Middle frontal gyrus (tissue), 1 donor: Measurements from ENCODE around the gene TMEM270.
"Not testable (repeated sequence)": the region's sequence is repeated elsewhere in the genome, so short reads cannot be mapped to it uniquely, and the experiment has no call there.

ENCODE experiments used
- DNase-seq: peaks from one replicate; pipeline ENCODE4 v3.0.0-alpha.2; 2015; ENCODE audit warnings: low spot score; ENCODE audit errors: extremely low spot score

TMEM270 gene, protein sequence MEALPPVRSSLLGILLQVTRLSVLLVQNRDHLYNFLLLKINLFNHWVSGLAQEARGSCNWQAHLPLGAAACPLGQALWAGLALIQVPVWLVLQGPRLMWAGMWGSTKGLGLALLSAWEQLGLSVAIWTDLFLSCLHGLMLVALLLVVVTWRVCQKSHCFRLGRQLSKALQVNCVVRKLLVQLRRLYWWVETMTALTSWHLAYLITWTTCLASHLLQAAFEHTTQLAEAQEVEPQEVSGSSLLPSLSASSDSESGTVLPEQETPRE

DNA sequence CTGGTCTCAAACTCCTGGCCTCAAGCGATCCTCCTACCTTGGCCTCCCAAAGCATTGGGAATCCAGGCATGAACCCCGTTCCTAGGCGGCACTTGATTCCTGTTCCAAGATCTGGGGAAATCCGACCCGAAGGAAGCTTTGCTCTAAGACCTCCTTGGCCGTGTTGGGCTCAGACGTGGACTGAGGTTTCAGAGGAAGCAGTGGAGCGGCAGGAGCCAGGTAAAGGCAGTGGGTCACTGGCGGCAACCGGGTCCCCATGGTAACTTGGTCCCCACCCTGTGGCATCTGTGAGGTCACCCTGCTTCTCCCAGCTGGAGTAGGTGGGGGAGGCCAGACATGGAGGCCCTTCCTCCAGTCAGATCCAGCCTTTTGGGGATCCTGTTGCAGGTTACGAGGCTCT lies at the start of gene TMEM270:
TMEM270 (plus strand) TSS at position 301 of the 400 bp plus-strand sequence; CDS start at position 337, 36 bp downstream.
- DNase-seq = no peak

DNA sequence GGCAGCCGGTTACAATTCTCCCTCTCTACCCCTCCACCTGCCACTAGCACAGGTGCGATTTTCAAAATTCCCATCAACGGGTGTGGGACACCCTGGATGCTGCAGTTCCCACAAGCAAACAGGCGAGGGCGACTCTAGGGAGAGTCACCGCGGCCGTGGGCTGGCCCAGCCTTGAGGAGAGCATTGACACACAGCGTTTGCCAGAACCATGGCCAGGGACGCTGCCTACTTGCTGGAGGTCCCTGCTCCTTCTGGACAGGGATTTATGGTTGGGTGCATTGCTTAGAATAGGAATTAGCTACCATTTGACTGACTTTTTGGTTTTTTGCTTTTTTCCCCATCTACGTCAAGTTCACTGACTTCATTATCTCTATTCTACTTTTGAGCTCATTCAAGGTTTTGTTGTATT lies 49.2 kb upstream of the TMEM270 start:
- no peak for DNase-seq

DNA sequence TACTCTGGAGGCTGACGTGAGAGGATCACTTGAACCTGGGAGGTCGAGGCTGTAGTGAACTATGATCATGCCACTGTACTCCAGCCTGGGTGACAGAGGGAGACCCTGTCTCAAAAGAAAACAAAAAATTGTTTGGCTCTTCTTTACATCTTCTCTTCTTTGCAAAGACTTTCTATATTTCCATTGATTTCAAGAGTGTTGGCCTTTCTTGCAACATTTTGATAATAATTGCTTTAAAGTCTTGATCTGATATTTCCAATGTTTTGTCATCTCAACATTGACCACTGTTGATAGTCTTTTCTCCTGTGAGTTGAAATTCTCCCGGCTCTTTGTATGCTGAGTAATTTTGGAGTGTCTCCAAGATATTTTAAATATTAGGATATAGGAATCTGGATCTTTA lies 48.0 kb upstream of the TMEM270 start:
- no peak for DNase-seq

DNA sequence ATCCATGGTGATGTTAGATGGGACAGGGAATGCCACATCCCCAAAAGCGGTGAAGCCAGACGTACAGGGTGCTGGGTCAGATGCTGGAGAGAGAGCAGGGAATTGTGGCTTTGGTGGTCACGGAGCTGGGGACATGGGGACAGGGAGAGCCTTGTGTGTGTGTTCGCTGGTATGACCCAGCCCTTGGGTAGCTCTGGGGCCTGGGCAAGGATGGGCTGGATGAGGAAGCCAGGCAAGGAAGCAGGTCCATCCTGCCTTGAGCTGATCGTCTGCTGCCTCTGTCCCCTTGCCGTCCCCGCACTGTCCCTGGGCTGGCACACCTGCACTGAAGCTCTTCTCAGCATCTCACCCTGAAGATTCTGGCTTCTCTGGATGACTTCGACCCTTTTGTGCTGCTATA lies 45.5 kb upstream of the TMEM270 start:
- no peak for DNase-seq

DNA sequence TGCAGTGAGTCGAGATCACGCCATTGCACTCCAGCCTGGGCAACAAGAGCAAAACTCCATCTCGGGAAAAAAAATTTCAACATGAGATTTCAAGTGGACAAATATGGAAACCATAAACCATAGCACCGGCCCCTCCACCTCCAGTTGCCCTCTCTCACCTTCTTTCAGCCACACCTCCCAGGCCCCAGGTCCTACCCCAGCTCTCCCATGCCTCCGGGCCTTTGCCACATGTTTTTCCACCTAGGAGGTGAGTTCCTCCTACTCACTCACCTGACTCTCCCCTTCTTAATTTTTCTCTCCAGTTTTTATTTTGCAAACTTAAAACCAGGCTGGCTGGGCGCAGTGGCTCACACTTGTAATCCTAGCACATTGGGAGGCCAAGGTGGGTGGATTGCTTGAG lies 43.8 kb upstream of the TMEM270 start:
- no peak for DNase-seq

DNA sequence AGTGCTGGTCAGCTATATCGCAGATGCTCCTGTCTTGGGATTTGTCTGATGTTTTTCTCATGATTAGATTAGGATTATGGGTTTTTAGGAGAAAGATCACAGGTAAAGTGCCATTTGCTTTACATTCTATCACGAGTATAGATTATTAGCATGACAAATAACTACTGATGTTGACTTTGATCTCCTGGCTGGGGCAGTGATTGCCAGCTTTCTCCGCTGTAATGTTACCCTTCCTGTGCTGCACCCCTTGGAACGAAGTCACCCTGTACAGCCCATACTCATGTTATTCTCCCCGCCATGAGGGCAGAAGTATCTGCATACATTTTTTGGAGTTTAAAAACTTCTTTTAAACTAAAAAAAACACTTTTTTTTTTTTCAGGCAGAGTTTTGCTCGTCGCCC lies 40.9 kb upstream of the TMEM270 start:
- no peak for DNase-seq

DNA sequence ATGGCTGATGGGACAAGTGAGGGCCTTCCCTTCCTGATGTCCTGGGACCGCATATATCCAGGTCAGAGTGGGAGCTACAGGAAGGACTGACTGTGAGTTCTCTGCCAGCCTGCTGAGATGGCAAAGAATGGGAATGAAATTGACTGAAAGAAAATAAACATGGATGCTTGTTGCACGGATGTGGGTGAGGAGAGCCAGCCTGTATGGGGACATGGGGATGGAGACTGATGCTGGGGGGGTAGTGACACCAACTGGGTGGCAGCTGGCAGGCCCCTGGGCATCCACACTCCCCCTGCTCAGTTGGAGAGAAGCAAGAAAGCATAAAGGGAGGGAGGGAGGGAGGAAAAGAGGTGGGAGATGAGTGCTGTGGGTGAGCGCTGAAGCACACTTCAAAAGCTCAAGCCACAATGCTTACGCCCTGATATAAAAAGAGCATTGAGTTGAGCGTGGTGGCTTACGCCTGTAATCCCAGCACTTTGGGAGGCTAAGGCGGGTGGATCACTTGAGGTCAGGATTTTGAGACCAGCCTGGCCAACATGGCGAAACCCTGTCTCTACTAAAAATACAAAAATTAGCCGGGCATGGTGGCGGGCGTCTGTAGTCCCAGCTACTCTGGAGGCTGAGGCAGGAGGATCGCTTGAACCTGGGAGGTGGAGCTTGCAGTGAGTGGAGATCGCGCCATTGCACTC lies 39.2 kb upstream of the TMEM270 start:
- DNase-seq = not testable (repeated sequence)

DNA sequence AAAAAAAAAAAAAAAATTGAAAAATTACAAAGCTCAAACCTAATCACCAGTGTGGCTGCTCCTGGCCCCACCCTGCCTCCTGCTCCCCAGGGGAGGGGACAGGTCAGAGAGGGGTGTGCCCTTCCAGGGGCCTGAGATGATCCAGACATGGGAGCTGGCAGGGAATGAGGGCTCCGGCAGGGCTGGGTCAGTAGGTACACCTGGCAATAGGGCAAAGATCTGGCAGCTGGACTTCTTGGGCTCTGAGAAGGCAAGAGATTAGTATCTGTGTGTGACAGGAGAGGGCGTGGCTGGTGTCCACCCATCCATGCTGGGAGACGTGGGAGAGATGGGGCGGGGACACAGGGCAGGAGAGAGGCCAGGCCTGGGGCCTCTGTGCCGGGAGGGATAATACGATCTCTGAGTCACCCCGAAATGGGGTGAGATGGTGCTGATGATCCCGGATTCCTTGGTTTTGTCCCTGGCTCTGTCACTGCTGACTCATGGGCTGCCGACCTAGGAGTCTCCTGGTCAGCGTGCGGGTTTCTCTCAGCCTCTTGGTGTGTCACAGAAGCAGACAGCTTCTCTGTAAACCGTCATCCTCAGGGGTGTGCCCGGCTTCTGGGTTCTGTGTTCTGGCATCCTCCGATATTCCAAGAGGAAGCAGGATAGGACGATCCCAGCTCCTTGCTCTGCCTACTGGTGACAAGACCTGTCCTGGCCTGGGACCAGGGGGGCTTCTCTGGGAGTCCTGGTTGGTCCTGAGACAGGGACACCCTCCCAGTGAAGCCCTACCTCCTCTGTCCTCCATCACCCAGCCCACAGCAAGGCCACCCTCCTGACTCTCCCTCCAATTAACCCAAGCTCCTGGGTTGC lies 38.4 kb upstream of the TMEM270 start:
- no peak for DNase-seq

DNA sequence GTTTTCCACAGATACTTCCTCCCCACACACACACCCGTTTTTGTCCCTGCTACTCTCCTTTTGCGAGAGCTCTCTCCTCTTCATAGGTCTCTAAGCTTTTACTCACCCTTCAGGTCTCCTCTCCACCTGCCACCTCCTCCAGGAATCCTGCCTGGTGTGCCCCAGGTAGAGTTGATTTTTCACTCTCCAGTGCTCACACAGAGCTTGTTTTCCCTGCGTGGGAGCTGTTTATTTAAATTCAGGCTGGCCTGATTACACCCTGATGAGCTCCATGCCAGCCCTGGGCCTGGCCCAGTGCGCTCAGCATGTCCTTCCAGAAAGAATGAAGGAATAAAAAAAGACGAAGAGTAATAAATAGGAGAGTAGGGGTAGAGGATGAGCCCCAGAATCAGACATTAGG lies 37.7 kb upstream of the TMEM270 start:
- DNase-seq = no peak

DNA sequence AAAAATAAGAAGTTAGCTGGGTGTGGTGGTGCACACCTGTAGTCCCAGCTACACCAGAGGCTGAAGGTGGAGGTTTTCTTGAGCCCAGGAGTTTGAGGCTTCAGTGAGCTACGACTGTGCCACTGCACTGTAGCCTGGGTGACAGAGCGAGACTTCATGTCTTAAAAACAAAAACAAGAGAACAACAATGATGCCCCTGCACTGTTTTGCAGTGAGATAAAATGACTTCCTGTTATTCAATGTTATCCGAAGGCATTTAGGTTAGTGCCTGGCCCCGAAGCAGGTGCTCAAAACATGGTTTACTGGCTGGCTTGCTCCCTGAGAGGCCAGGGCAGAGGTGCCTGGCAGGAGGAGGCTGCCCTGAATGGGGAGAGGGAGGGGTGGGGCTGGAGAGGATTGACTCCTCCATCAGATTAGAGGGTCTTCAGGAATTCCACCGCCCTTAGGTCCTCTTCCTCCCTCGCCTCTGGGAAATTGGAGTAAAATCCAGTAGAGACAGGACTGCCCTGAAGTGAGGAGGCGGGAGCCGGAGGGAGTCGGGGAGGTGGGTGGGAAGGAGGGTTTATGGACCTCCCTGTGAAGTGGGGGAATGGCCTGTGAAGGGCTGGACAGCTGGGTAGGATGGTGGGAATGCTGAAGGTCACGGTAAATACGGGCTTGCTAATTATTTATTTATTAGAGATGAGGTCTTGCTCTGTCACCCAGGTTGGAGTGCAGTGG lies 36.9 kb upstream of the TMEM270 start:
- no peak for DNase-seq

DNA sequence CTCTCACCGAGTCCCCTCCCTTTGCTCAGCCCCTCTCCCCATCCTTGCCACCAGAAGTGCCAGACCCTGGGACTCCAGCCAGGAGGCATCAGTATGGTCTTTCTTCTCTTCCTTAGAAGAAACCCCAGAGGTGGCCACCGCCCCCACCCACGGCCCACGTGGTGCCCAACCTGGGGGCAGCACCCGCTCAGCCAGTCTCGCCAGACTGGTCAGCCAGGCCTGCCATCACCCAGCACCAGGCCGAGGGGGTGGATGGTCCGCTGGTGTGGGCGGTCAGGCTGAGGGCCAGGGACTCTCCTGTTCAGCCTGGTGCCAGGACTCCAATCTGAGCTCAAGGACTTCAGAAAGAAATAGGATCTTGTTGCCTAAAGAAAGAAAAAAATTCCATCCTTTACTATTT lies 36.0 kb upstream of the TMEM270 start:
- no peak for DNase-seq

DNA sequence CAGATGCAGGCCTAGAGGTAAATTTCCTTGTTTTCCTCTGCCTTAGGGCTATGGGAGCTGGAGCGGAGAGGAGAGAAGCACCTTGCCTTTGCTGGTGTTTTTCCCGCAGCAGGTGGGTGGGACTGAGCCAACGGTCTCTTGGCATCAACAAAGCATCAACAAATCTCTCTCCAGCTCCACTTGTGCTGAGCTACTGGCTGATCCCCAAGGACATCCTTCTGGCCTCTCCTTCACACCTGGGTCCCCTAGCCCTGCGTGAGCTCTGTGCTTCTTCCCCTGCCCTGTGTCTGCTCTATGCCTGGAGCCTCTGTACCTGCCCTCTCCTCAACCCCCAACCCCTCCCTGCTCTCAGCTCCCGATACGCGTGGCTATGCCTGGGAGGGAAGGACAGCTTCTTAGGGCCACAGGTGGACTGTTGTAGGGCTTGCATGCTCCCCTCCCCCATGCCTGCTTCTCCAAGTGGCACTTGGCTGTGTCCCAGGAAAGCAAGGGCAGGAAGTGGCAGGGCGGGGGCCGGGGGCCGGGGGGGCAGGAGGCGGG lies 33.3 kb upstream of the TMEM270 start:
- no peak for DNase-seq

DNA sequence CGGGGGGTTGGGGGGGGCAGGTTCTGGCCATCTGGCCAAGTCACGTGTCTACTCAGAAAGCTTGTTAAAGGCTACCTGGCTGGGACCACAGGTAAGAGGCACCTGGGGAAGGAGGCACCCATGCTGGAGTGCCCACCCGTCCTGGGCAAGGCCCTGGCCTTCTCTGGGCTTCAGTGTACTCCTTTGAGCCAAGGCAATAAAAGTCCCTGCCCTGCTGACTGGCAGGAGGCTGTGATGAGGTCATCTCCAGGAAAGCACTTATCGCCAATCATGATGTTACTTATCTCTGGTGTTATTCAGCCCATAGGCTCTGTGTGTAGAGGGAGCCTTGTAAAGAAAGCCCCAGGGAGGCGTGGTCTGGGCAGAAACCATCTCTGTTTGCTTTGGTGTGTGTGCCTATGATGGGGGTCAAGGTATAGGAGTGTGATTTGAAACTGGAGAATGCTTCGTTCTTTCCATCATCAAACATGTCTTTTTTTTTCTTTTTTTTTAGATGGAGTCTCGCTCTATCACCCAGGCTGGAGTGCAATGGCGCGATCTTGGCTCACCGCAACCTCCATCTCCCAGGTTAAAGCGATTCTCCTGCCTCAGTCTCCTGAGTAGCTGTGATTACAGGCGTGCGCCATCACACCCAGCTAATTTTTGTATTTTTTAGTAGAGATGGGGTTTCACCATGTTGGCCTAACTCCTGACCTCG lies 32.7 kb upstream of the TMEM270 start:
- DNase-seq = no peak

DNA sequence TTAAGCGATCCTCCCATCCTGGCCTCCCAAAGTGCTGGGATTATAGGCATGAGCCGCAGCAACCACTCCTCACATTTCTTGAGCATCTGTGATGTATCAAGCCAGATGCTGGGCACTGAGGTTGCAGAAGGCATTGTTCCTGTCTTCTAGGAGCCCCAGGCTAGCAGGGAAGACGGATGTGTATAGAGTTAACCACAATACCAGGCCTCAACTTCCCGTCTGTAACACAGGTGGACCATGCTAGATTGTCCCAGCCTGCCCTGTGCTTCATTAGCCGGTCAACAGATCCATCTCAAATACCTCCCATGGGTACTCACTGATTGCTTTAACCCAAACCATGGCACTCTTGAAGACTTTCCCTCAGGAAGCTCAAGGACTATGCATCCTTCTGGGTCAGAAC lies 32.0 kb upstream of the TMEM270 start:
- no peak for DNase-seq

DNA sequence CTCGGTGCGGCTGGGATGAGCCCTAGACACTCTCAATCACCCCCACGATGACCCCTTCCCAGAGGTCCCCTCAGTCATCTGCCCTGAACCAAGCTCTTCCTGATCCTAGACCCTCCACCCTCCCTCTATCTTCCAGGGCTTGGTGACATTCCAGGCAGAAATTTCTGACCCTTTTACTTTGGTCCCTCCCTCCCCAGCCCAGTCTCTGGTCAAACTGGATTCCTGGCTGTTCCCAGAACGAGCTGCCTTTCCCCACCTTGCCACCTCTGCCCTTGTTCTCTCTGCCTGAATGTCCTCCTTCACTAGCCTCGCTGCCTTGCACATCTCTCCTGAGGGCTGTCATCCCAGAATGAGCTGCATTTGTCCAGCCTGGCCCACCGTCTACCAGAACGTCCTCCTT lies 31.5 kb upstream of the TMEM270 start:
- no peak for DNase-seq

DNA sequence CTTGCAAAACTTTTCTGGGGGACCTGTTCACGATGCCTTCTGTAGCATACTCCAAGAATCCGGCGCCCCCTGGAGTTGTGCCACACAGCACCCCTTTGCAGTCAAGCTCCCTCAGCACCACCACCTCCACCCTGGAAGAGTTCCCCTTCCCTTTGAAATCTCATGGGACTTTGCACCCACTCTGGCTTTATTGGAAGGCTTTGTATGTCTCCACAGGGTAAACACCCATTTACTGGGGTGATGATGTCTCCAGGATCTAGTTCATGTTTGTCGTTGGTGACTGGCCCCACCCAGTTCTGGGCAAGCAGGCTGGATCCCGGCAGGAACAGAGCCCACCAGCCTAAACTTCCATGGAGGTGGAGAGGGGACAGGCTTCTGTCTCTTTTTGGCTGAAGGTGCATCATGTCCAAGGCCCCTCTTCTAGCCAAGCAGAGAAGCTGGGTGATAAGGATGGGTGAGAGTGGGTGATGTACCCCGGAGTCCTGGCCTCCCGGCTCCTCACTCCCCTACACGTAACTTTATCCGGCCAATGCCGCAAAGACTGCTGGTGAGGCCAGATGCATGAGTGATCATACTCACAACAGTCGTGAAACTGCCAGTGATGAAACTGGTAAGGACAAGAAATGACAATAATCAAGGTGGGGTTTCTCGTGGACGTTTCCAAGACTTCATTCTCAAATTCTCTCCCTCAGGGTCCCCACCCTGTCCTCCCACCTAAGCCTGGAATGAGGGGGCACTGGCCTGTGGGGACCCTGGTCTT lies 30.9 kb upstream of the TMEM270 start:
- DNase-seq = no peak

DNA sequence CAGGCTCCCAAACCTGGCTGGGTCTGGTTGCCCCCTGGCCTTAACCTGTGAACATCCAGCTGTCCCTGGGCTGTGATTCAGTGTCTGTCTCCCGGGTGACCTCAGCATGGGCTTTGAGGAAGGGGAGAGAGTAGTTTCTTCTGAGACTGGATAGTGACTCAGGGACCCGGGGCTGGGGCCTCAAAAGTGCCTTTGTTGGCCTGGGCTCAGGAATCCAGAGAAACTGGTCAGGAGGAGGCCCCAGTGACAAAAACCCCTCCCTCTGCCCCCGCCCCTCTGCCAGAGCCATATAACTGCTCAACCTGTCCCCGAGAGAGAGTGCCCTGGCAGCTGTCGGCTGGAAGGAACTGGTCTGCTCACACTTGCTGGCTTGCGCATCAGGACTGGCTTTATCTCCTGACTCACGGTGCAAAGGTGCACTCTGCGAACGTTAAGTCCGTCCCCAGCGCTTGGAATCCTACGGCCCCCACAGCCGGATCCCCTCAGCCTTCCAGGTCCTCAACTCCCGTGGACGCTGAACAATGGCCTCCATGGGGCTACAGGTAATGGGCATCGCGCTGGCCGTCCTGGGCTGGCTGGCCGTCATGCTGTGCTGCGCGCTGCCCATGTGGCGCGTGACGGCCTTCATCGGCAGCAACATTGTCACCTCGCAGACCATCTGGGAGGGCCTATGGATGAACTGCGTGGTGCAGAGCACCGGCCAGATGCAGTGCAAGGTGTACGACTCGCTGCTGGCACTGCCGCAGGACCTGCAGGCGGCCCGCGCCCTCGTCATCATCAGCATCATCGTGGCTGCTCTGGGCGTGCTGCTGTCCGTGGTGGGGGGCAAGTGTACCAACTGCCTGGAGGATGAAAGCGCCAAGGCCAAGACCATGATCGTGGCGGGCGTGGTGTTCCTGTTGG lies 30.0 kb upstream of the TMEM270 start, which contains the start of gene CLDN4:
CLDN4 (plus strand) TSS at position 316 of the 903 bp plus-strand sequence; CDS start at position 522, 206 bp downstream.
- DNase-seq = no peak

DNA sequence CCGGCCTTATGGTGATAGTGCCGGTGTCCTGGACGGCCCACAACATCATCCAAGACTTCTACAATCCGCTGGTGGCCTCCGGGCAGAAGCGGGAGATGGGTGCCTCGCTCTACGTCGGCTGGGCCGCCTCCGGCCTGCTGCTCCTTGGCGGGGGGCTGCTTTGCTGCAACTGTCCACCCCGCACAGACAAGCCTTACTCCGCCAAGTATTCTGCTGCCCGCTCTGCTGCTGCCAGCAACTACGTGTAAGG lies 29.4 kb upstream of the TMEM270 start:
- no peak for DNase-seq
